Neural cell (in vitro differentiated cells): ENCODE data around the gene NRF1.

Experiments used
- CTCF ChIP-seq: fragments of 450-650 bp; IDR thresholded peaks from 2 replicates; pipeline ENCODE4 v1.5.1; 2014; ENCODE audit warnings: antibody characterized with exemption, mild to moderate bottlenecking, moderate library complexity; ENCODE audit not compliant: poor library complexity, severe bottlenecking
- EZH2 ChIP-seq: fragments of 200-600, 300-800 bp; shearing (Covaris generic), sonication (generic); IDR thresholded peaks from 2 replicates; pipeline ENCODE4 v1.6.1; 2014; ENCODE audit warnings: antibody characterized with exemption, low read length, borderline replicate concordance, mild to moderate bottlenecking; ENCODE audit not compliant: insufficient read depth, poor library complexity, severe bottlenecking
- REST ChIP-seq: IDR thresholded peaks from 2 replicates; pipeline ENCODE4 v1.6.1; 2012; ENCODE audit warnings: borderline replicate concordance
- TAF1 ChIP-seq: IDR thresholded peaks from 2 replicates; pipeline ENCODE4 v1.6.1; 2012; ENCODE audit warnings: low read depth

GRCh38 chr7:129769866-129770808, 158.6 kb downstream of the NRF1 start:
- no peak for TF ChIP-seq CTCF
- TF ChIP-seq TAF1: no peak
- no peak for TF ChIP-seq EZH2
- TF ChIP-seq REST: no peak
